ENCODE measurements around the gene DAZAP1.

GRCh38 chr19:1416014-1416841 lies 8.8 kb downstream of the DAZAP1 start:
- TF ChIP-seq CTCF (IDR thresholded peaks at IDR 0.05; ENCODE audit: insufficient read depth, low read length, poor library complexity, severe bottlenecking) (no peak), EZH2phosphoT487 (conservative IDR thresholded peaks at IDR 0.05; ENCODE audit: low read length) (no peak)
